Measurements from ENCODE around the gene MACF1.

The MACF1 gene

DNA sequence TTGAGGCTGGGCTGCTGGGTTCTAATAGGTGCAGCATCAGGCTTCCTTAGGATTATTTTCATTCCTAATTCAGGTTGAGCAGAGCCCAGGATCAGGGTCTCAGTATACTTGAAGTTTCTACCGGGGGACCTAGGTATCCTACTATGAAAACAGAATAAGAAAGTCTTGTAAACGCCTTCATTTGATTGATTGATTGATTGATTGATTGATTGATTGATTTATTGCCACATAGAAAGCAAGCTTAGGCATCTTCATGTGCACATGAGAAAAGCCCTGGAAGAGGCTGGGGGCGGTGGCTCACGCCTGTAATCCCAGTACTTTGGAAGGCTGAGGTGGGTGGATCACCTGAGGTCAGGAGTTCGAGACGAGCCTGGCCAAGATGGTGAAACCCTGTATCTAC is 189.6 kb downstream of the MACF1 start:
- DNase-seq (ENCODE audit: low spot score): no peak

DNA sequence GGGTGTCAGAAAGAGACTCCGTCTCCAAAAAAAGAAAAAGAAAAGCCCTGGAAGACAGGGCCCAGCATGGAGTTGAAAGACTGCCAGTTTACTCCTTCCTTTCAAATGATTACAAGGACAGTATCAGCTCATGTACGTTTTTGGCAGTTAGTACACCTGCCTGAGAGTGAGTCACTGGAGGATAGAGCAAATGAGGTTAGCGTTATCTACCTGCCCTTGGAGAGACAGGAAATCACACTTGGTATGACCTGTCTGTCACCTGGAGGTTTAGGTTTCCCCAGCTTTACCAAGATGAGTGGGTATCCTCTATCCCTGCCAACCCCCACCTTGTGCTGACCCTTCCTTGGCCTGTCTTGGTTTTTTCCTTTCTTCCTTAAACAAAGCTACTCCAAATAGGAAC is 190.1 kb downstream of the MACF1 start:
- no peak for DNase-seq (ENCODE audit: low spot score)

DNA sequence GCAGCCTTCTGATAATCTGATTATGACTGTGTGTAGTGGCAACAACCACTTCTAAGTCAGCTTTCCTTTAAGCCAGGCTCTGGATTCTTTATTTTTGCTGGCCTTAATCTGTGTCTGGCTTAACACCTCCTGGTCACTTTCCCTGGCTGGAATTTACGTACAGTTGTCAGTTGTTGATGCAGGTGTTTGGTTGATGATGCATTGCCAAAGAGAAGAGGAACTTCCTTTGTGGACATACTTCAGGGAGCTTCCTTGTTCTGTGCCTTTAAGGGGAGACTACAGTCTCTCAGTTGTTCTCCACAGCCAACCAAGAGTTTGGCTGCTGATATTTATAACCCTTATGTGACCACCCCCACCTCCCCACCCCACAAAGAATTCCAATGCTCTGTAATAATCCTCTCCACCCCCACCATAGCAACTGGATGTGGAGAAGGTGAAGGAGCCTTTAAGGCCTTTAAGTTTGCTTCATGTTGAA is 190.9 kb downstream of the MACF1 start:
- no peak for DNase-seq (ENCODE audit: low spot score)

DNA sequence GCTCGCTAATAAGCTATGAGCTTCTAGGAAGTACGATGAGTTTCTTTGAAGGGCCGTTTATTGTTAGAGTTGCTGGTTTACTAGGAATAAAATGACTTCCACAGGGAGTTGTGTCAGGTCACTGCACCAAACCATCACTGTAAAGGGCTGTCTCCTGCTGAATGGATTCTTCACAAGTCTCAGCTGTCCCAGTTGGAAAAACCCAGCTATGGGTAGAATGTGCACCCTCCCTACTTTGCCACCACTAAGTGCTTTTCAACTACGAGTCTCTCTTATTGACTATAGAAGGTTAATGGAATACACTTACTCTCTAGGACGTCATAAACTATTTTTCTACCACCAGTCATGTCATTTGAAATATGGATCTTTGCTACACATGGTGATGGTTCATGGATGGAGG is 192.2 kb downstream of the MACF1 start:
- DNase-seq (ENCODE audit: low spot score): no peak

DNA sequence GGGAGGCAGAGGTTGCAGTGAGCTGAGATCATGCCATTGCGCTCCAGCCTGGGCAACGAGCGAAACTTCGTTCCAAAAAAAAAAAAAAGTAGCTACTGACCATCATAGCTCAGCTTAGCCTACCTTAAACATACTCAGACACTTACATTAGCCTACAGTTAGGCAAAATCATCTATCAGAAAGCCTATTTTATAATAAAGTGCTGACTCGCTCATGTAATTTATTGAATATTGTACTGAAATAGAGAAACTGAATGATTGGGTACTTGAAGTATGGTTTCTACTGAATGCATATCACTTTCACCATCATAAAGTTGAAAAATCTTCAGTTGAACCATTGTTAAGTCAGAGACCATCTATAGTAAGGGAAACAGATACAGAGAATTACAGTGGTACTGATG is 193.0 kb downstream of the MACF1 start:
- DNase-seq (ENCODE audit: low spot score): no peak

DNA sequence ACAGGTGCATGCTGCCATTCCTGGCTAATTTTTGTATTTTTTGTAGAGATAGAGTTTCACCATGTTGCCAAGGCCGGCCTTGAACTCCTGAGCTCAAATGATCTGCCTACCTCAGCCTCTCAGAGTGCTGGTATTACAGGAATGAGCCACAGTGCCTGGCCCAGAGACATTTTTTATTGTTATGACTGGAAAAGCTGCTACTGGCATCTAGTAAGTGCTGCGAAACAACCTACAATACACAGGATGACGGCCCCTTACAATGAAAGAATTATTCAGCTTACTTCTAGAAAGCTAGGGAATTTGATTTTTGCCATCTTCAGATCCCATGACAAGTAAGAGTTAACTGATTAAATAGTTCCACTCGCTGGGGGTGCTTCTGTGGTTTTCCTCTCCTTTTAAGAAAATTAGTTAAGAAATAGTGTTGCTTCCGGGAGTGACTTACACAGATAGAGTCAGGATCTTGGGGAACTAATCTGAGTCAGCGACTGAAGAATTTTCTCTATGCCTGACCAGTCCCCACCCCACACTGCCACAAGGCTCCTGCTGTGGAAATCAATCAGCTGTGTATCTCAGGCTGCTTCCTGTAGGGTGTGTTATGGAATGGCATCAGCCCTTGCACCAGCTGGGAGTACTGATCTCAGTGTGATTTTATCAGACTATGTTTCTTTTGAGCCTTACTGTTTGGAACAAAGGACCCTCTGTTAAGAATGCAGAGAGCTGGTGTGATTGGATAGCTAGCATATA is 194.0 kb downstream of the MACF1 start:
- no peak for DNase-seq (ENCODE audit: low spot score)

DNA sequence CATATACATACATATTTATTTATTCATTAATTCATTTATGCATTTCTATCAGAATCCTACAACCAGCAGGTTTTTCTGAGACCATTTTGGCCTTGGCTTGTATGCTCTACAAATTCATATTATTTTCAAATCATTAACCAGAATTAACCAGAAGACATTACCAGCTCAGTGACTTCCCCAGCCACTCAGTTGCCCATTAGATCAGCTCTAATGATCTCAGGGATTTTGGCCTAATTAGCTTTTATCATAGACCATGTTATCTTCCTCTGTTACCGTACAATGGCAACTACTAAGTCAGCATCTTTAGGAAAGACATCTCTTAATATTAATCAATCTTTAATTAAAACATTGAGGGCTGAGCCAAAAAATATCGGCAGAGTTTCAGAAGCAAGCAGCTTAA is 196.6 kb downstream of the MACF1 start:
- no peak for DNase-seq (ENCODE audit: low spot score)

DNA sequence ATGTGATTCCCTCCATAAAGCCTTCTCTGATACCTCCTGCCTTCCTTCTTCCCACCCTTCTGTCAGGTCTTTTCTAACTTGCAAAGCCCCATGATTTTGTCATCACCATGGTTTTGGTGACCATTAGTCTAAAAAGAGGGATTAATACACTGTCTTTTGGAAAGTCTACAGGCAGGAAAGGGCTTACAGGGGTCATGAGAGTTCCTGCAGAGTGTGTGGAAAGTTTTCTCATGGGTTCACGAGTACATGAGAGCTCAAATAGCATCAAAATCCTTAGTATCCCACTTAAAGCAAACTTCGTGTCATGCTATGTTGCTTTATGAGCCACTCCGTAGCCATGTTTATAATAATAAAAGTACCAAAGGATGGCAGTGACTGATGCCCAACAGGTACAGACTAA is 200.4 kb downstream of the MACF1 start:
- no peak for DNase-seq (ENCODE audit: low spot score)

DNA sequence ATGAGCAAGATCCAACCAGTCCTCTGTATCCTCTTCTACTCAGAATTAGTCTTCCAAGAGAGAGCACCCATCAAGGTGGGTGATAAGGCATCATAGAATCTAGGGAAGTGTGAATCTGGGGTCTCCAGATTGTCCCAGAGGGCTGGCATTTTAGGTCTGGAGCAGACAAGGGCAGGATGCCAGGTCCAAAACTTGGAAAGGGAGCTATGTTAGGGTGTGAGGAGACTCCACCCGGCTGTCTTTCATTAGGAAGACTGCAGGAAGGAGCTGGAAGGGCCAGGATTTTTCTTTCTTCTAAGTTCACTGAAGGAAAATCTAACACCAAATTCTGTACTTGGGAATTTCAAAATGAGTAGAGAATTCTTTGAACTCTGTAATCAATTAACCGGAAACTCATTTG is 200.9 kb downstream of the MACF1 start:
- no peak for DNase-seq (ENCODE audit: low spot score)

DNA sequence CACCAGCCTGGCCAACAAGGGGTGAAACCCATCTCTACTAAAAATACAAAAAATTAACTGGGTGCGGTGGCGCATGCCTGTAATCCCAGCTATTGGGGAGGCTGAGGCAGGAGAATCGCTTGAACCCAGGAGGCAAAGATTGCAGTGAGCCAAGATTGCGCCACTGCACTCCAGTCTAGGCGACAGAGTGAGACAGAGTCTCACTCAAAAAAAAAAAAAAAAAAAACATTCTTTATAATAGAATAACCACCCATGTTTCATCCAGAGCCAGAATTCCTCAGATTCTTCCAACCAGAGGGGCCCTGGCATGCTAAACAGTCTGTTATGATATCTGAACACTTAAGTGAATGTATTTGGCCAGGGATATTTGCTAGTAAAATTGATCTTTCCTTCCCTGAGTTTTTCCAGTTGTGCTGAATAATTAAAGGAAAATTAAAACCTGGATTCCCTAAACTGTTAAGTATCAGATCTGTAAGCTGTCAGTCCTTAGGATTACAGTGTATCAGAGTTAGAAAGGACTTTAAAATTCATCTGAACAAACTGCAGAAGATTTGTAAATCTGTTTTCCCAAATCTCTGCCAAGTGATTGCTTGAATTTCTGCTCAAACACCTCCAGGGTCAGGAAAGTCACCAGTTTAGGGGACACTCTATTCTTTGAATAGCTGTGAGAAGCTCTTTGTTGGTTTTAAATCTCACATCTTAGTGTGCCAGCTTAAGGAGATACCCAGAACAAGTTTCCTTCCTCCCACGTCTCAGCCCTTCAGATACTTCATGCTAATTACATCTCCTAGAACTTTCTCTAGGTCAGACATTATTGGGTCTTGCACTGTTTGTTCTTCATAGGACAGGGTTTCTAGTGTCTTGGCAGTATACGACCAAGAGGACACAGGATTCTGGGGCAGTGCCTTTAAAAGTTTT is 202.3 kb downstream of the MACF1 start:
- no peak for DNase-seq (ENCODE audit: low spot score)

DNA sequence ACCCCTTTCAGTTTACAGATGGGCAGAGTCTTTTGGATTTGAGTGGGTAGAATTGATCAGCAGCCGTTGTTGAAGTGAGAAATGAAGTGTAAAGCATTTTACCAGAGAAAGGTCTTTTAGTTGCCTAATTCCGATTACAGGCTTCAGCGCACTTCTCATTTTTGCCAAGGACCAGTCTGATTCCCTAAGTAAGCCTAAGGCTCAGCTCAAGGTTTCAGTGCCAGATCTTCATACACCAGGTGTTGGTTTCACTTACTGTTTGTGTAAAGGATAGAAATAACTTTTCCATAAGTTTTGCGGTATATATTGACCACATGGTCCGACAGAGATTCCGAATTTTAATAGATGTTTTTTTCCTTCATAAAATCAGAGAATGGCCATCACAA is 203.0 kb downstream of the MACF1 start:
- DNase-seq (ENCODE audit: low spot score): no peak

DNA sequence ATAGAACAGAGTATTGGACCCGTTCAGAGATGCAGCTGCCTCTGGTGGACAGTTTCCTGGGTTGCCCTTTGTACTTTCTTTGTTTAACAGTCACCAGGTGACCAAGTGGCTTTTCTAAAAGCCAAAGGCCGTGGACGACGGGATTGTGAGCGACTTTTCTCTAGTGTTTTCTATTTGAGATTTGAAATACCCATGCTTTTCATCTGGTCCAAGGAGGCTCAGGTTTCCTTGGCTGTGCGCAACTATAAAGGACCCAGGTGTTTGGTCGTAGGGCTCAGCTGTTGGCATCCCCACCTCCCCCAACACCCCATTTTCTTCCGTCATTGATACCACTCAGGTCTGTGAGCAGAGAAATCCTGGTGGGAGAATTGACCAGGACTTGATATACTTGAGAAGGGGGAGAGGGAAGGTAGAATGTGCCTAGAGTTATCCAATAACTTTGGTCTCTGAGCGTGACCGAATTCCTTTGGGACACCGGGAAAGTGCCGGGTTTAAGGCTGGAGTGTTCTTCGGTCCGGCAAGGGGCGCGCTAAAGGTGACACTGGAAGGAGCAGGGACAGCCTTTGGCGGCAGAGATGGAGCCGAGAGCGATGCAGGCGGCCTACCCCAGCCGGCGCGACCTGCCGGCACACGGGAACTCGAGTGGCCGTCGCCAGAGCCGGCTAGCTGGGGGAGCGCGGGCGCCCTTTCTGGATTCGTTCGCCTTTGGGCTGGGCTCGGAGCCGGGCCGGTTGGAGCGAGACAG is 203.6 kb downstream of the MACF1 start:
- no peak for DNase-seq (ENCODE audit: low spot score)

DNA sequence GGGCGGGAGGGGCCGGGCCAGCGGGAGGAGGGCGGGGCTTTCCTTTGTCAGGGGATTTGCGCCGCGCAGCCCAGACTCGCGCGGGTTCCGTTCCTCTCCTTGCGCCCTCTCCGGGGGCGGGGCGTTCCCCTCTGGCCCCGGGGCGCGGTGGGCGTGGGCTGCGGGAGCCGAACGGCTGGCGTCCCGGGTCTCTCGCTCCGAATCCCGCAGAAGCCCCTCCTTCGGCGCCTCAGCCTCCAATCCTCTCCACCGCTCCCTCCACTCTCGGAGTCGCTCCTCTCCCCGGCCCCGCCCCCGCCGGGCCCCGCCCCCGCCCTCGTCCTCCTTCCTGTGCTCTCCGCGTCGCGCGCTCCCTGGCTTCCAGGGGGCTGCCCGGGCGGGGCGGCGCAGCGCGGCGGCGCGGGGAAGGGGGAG is 204.2 kb downstream of the MACF1 start:
- DNase-seq (ENCODE audit: low spot score): peak; percentile 98

DNA sequence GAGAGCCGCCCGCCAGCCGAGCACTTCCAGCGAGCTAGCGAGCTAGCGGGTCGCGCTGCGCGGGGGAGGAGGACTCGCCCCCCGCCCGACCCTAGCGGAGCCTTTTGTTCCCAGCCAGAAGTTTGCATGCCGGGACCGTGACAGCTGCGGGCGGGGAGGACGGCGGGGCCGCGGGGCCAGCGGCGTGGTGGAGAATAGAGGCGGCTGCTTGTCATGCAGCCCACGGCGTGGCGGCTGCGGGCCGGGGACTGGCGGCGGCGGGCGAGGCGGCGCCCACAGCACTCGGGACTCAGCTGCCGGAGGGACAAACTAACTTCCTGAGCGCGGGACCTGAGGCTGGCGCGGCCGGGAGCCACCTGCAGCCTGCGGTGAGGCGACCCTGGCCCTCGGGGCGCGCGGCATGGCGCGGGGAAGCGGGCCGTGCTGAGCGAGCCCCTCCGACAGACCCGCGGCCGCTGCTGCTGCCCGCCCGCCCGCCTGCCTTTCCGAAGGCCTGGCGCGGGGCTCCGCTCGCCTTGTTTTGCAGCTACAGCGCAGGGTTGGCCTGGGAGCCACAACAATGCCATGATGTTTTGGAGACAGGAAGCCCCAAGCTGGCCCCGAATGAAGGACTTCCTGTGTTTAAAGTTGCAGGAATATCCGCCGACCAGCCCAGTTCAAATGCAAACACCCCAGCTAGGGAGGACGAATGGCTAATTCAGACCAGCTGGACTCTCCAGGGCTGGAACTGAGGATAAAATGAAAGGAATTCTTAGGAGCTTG is 204.7 kb downstream of the MACF1 start:
- peak; percentile 70 for DNase-seq (ENCODE audit: low spot score)

DNA sequence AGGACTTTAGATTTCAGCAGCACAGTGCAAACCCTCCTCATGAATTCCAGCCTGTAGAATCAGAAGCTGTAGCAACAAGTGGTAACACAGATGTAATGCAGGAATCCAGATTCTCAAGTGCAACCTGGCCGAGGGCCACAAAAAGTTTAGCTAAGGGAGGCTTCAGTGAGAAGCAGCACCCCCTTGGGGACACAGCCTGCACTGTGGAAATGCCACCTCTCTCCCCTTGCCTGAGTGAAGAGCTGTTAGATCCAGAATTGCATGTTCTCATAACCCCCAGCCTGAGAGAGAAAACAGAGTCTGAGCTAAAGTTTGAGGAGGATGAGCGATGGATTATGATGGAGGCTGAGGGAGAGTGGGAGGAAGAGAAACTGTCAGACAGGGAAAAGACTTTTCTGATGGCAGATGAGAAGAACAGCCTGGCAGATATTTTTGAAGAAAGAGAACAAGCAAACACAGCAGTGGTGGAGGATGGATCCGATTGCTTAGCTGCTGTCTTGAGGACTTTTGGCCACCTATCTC is 206.5 kb downstream of the MACF1 start:
- DNase-seq (ENCODE audit: low spot score): no peak

DNA sequence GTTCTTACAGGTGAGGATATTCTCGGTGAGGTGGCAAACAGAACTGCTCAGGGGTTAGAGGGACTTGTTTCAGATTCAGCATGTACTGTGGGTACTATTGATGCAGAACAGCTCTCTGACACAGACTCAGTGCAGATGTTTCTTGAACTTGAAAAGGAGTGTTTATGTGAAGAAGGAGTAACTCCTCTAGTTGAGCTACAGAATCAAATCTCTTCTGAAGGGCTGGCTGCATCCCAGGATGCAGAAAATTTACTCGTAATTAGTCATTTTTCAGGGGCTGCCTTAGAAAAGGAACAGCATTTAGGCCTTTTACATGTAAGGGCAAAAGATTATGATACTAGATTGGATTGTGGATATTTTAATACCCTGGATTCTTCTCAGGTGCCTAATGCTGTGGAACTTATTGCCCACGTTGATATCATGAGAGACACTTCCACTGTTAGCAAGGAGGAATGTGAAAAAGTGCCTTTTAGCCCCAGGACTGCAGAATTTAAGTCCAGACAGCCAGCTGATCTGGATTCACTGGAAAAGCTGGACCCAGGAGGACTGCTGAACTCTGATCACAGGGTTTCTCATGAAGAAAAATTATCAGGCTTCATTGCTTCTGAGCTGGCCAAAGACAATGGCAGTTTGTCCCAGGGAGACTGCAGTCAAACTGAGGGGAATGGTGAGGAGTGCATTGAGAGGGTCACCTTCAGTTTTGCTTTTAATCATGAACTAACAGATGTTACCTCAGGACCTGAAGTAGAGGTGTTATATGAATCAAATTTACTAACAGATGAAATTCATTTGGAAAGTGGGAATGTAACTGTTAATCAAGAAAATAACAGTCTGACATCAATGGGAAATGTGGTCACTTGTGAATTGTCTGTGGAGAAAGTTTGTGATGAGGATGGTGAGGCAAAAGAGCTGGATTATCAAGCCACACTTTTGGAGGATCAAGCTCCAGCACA is 207.3 kb downstream of the MACF1 start:
- DNase-seq (ENCODE audit: low spot score): no peak

DNA sequence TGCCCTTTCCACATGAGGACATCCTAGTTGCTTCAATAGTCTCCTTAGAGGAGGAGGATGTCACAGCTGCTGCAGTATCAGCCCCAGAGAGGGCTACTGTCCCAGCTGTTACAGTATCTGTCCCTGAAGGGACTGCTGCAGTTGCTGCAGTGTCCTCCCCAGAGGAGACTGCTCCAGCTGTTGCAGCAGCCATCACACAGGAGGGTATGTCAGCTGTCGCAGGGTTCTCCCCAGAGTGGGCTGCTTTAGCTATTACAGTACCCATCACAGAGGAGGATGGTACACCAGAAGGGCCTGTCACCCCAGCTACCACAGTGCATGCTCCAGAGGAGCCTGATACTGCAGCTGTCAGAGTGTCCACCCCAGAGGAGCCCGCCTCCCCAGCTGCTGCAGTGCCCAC is 208.4 kb downstream of the MACF1 start:
- no peak for DNase-seq (ENCODE audit: low spot score)

DNA sequence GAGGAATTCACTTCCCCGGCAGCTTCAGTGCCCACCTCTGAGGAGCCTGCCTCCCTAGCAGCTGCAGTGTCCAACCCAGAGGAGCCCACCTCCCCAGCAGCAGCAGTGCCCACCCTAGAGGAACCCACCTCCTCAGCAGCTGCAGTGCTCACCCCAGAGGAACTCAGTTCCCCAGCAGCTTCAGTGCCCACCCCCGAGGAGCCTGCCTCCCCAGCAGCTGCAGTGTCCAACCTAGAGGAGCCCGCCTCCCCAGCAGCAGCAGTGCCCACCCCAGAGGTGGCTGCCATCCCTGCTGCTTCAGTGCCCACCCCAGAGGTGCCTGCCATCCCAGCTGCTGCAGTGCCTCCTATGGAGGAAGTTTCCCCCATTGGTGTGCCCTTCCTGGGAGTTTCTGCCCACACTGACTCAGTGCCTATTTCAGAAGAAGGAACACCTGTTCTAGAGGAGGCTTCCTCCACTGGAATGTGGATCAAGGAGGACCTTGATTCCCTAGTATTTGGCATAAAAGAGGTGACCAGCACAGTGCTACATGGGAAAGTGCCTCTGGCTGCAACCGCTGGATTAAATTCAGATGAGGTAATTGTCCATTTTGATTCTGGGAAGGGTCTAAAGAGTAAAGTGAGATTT is 209.5 kb downstream of the MACF1 start:
- no peak for DNase-seq (ENCODE audit: low spot score)

DNA sequence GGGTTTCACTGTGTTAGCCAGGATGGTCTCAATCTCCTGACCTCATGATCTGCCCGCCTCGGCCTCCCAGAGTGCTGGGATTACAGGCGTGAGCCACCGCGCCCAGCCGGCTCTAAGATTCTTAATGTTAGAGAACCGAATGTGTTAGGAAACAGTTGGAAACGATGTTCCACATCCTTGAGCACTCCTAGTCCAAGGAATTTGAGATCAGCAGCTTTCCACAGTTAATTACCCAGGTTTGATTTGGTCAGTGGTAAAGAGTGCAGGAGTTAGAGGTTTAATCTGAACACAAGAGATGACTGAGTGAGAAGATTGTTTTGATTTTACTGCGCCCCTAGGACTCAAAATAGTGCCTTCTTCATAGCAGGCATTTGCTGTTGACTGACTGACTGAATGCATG is 211.1 kb downstream of the MACF1 start:
- no peak for DNase-seq (ENCODE audit: low spot score)

DNA sequence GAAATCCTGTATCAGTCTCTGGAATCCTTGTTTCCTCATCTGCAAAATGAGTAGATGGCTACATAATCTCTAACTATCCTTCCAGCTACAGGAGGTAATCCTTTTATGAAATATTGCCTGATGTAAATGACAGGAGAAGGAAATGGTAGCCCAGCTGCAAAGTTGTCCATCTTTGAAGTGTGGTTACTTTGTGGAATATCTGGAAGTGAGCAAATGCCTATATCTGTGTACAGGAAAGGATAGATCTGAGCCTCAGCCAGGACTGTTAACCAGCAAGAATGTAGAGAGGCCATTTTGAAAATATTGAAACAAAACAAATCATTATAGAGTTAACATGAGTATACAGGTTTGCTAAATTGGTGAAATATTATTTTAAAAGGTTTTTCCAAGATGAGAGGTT is 212.1 kb downstream of the MACF1 start:
- no peak for DNase-seq (ENCODE audit: low spot score)
